Measurements from ENCODE around the gene CCDC38.
"Not testable (repeated sequence)": the region's sequence is repeated elsewhere in the genome, so short reads cannot be mapped to it uniquely, and the experiment has no call there.

CCDC38 gene

GRCh38 chr12:95881331-95881955 lies 61.0 kb downstream of the CCDC38 start:
- DNase-seq = no peak

- no peak for DNase-seq
Observed at GRCh38 chr12:95880895-95881294, 61.5 kb downstream of the CCDC38 start.

- DNase-seq = no peak
Observed at GRCh38 chr12:95877622-95878021, 64.8 kb downstream of the CCDC38 start.

DNA sequence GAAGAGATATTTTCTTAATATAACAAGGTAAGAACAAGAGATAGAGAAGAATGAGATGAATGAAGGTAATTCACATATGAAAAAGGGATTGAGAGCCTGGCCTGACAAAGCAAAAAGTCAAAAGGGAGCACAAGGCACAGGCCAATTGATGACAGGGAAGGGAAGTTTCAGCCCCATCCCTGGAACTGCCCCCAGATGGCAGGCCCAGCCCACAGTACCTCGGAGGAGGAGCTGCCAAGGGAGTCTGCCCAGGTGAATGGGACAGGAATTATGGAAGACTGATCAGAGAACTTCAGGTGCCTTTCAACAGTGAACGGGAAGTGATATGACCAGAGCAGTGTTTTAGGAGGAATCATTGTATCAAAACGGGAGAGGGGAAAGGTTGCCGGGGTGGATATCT lies 68.0 kb downstream of the CCDC38 start:
- no peak for DNase-seq

DNA sequence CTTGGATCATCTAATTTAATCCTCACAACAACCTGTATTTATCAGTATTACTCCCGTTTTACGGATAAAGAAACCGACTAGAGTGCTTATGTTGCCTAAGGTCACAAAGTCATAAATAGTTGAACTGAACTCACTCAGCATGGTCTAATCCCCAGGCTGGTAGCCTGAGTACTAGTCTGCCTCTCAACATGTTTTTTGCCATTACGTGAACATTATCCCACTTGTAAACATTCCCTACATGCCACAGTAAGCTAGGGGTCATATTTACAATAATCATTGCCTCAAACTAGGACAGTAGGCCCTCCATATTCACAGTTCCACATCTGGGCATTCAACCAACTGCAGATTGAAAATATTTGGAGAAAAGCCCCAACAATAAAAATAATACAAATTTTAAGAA lies 71.5 kb downstream of the CCDC38 start:
- no peak for DNase-seq

GRCh38 chr12:95863337-95863736 lies 79.1 kb downstream of the CCDC38 start:
- no peak for DNase-seq

DNA sequence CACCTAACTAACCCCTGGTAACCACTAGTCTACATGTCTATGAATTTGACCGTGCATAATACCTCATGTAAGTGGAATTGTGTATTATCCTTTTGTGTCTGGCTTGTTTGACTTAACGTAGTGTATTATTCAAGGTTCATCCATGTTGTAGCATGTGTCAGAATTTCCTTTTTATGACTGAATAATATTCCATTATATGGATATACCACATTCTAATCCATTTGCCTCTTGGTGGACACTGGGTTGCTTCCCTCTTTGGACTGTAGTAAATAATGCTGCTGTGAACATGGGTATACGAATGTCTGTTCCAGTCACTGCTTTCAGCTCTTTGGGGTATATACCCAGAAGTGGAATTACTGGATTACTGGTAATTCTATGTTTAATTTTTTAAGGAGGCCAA lies 80.4 kb downstream of the CCDC38 start:
- no peak for DNase-seq

GRCh38 chr12:95859947-95860850 lies 82.2 kb downstream of the CCDC38 start:
- DNase-seq = peak in 2 of 3 donors; percentile 1 to 29

DNA sequence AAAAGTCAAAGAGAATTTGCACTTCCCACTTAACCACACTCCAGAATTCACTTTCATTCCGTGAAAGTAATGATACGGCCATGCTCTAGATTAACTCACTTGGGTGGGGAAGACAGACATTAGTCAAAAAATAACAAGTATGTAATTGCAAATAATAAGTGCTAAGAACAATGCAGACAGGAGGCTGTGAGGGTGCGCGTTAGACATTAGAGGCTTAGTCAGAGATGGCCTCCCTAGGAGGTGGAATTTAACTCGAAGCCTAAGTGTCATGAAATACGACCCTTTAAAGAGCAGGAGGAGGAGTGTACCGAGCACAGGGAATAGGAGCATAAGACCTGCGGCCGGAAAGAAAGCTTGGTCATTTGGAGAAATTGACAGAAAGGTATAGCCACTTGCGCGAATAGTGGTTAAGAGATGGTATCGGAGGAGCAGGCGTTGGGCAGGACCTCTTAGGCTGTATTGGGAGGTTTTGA lies 83.0 kb downstream of the CCDC38 start:
- DNase-seq = peak in 1 of 3 donors; percentile 10

- DNase-seq = peak; percentile 95 to 97 (median 96)
Observed at GRCh38 chr12:95858451-95859343, 83.7 kb downstream of the CCDC38 start, which contains the start of gene SNRPF. SNRPF (plus strand) TSS chr12:95858952; CDS start chr12:95859074, 122 bp downstream.

GRCh38 chr12:95857799-95858198 lies 84.6 kb downstream of the CCDC38 start:
- DNase-seq = peak in 1 of 3 donors; percentile 13

DNA sequence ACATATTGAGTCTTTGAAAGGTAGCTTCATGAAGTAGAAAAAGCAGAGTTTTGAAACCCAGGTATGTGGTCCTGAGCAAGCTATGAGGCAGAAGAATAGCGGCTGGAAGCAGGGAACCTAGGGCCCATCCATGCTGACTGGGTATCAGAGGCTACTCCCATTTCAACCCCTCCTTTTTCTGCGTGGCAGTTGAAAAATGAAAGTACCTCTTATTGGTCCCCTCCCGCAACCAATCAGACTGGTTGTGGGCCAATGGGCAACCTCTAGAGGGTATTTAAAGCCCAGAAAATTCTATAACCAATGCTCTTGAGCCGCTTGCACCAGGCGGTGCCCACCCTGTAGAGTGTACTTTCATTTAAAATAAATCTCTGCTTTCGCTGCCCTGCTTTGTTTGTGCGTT lies 85.3 kb downstream of the CCDC38 start:
- DNase-seq = no peak

DNA sequence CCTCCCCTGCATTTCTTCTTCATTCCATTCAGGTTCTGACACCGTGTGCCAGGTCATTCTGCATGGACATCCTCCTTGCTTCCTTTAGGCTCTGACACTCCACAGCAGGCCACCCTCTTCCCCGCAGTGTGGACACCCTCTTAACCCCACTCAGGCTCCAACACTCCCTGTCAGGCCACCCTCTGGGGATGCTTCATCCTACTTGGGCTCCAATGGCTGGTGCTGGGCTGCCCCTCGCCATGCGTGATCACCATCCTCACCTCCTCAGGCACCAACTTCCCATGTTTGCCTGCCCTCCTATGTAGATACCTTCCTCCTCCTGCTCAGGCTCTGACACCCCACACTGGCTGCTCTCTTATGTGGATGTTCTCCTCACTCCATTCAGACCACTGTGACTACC lies 90.3 kb downstream of the CCDC38 start:
- no peak for DNase-seq

DNA sequence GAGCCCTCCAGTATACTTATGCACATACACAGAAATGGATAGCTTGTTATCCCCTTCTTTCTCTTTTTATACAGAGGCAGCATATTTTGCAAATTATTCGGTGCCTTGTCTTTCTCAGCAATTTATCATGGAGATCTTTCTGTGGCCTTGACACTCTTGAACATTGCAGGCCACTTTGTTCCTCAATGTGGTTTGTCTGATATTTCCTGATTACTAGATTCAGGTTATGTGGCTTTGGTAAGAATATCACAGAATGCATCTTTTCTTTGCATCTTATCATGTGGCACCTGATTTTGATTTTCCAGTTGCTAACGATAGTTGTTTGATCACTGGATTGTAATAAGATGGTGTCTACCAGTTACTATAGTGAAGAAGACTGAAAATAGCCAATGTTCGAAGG lies 90.8 kb downstream of the CCDC38 start:
- no peak for DNase-seq

DNA sequence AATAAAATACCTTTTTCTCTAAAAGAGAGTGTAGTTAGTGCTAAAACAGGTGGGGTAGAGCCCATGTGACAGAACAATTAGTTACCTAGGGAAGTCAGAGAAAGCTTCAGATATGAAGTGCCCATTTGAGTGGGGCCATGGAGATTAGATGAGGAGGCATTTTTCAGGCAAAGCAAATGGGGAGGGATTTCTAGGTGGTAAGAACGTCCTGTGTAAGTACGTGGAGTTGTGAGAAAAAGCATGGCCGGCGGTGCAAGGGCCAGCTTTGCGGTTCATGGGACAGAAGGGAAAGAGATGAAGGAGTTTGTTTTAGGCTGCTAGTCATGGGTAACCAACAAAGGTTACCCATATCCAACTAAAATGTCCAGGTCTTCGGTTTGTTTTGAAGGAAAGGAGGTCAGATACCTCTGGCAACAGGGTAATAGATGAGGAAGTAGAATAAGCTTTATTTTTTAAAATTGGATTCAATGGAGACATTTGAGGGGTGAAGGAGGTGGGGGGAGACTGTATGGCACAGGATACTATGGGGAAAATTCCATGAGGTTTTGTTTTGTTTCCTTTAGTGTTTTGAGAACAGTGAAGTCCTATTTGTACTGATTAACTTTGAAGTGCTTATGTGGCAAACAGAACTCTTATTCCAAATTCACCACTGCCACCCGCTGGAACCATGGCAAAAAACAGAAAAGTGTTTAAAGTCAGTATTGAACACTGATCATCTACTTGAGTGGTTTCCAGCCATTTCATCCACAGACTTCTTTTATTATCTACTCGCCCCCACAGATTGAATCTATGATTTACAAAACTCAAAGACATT lies 93.6 kb downstream of the CCDC38 start:
- peak in 1 of 3 donors; percentile 1 for DNase-seq

- not testable (repeated sequence) for DNase-seq
Observed at GRCh38 chr12:95842426-95842825, 100.0 kb downstream of the CCDC38 start.

- no peak for DNase-seq
Observed at GRCh38 chr12:95838125-95838524, 104.3 kb downstream of the CCDC38 start.

GRCh38 chr12:95837240-95838038 lies 105.0 kb downstream of the CCDC38 start:
- DNase-seq = no peak

DNA sequence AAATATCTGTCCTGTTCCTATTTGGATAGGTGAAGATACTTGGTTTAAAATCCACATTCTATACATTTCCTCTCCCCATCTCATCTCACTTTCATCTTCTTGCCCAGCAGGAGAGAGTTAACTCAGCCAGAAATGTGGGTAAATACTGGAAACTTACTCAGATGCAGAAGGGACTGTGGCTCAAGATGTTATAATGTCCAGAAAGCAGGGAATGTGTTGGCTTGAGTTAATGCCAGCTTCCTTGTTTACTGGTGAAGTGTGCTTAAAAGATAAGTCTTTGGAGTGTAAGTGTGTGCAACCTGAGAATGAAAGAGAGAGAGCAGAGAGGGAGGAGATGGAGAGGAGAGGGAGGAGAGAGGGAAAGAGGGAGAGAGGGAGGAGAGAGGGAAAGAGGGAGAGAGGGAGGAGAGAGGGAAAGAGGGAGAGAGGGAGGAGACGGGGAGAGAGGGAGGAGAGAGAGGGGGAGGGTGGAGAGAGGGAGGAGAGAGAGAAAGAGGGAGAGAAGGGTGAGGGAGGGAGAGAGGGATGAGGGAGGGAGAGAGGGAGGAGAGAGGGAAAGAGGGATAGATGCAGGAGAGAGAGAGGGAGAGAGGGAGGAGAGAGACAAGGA lies 105.7 kb downstream of the CCDC38 start:
- DNase-seq = no peak

- no peak for DNase-seq
Observed at GRCh38 chr12:95836185-95836609, 106.2 kb downstream of the CCDC38 start.

GRCh38 chr12:95834572-95834971 lies 107.8 kb downstream of the CCDC38 start:
- no peak for DNase-seq
